ENCODE measurements around the gene IFRD2. TPM values are rescaled to one million over a fixed set of nuclear protein-coding genes. Genes with fewer than 3 reads are reported as not detected.

The IFRD2 gene
- total and polyA plus RNA-seq, 9 donors: 36.9 to 68.1 (median 59.9) TPM

- H3K4me1 ChIP-seq (ENCODE audit: control insufficient read depth, insufficient read depth, low read length): peaks cover 94% of the 10 kb centered on the region
- no peaks in the 10 kb centered on the region for H3K9me3 ChIP-seq (replicated peaks; ENCODE audit: control insufficient read depth, low read depth, low read length)
- no peaks in the 10 kb centered on the region for H3K27me3 ChIP-seq (ENCODE audit: control insufficient read depth, insufficient read depth, low read length)
- H3K36me3 ChIP-seq (ENCODE audit: control insufficient read depth, insufficient read depth, low read length): peaks cover 41% of the 10 kb centered on the region
- WGBS (ENCODE audit: insufficient coverage): 78% methylated on average over 1 of the region's 3 CpGs
- no peak overlapping the region for H3K4me3 ChIP-seq (ENCODE audit: low read length)
- H3K27ac ChIP-seq (ENCODE audit: low read length): peak overlapping the region; percentile 88
- no peak for DNase-seq
These were observed 49.9 kb downstream of the IFRD2 start for GRCh38 chr3:50242381-50242770.

- Histone ChIP-seq H3K4me3 (ENCODE audit: low read length) (no peak overlapping the region), H3K4me1 (ENCODE audit: control insufficient read depth, insufficient read depth, low read length) (peaks cover 94% of the 10 kb centered on the region)
- 74% methylated on average over 4 of the region's 7 CpGs for WGBS (ENCODE audit: insufficient coverage)
These were observed 50.4 kb downstream of the IFRD2 start for GRCh38 chr3:50241713-50242380.

GRCh38 chr3:50241163-50241562 lies 51.1 kb downstream of the IFRD2 start:
- Histone ChIP-seq H3K4me1 (ENCODE audit: control insufficient read depth, insufficient read depth, low read length) (peaks cover 90% of the 10 kb centered on the region), H3K4me3 (ENCODE audit: low read length) (no peak overlapping the region), H3K36me3 (ENCODE audit: control insufficient read depth, insufficient read depth, low read length) (peaks cover 37% of the 10 kb centered on the region), H3K27me3 (ENCODE audit: control insufficient read depth, insufficient read depth, low read length) (no peaks in the 10 kb centered on the region), H3K27ac (ENCODE audit: low read length) (peak overlapping the region; percentile 88), H3K9me3 (replicated peaks; ENCODE audit: control insufficient read depth, low read depth, low read length) (no peaks in the 10 kb centered on the region)
- 44% methylated on average over 3 of the region's 4 CpGs for WGBS (ENCODE audit: insufficient coverage)
- DNase-seq: no peak

More at GRCh38 chr3:50241713-50242380, 50.4 kb downstream of the IFRD2 start:
- Histone ChIP-seq H3K27me3 (ENCODE audit: control insufficient read depth, insufficient read depth, low read length) (no peaks in the 10 kb centered on the region), H3K9me3 (replicated peaks; ENCODE audit: control insufficient read depth, low read depth, low read length) (no peaks in the 10 kb centered on the region), H3K27ac (ENCODE audit: low read length) (peak overlapping the region; percentile 88), H3K36me3 (ENCODE audit: control insufficient read depth, insufficient read depth, low read length) (peaks cover 37% of the 10 kb centered on the region)
- no peak for DNase-seq

GRCh38 chr3:50239649-50240048 lies 52.6 kb downstream of the IFRD2 start:
- no peaks in the 10 kb centered on the region for H3K9me3 ChIP-seq (replicated peaks; ENCODE audit: control insufficient read depth, low read depth, low read length)
- H3K36me3 ChIP-seq (ENCODE audit: control insufficient read depth, insufficient read depth, low read length): peaks cover 36% of the 10 kb centered on the region
- H3K4me1 ChIP-seq (ENCODE audit: control insufficient read depth, insufficient read depth, low read length): peaks cover 86% of the 10 kb centered on the region
- DNase-seq: no peak
- peak overlapping the region; percentile 92 for H3K27ac ChIP-seq (ENCODE audit: low read length)
- 69% methylated on average over 4 of the region's 4 CpGs for WGBS (ENCODE audit: insufficient coverage)
- H3K27me3 ChIP-seq (ENCODE audit: control insufficient read depth, insufficient read depth, low read length): no peaks in the 10 kb centered on the region
- no peak overlapping the region for H3K4me3 ChIP-seq (ENCODE audit: low read length)

DNA sequence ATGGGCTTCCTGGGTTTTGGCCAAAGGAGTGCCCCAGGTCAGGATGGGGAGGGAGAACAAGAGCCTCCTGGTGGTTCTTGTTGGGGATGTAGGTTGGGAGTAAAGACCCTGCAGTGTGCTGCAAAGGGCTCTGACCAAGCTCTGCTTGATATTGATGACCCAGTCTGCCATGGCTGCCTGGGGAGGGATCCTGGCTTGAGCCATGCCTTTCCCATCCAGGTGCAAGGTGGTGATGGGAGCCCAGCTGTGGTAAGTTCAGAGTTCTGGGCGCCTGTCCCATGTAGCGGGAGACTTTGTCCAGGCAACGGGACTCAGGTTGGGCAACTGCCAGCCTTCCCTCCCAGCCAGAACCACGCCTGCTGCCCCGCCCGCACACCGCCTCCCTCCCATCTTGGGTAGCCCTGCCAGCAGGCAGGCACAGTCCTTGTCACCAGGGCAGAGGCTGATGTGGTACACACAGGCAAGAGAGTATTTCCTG lies 53.6 kb downstream of the IFRD2 start:
- 44% methylated on average over 5 of the region's 7 CpGs for WGBS (ENCODE audit: insufficient coverage)
- Histone ChIP-seq H3K9me3 (replicated peaks; ENCODE audit: control insufficient read depth, low read depth, low read length) (no peaks in the 10 kb centered on the region), H3K4me1 (ENCODE audit: control insufficient read depth, insufficient read depth, low read length) (peaks cover 80% of the 10 kb centered on the region), H3K27me3 (ENCODE audit: control insufficient read depth, insufficient read depth, low read length) (no peaks in the 10 kb centered on the region), H3K27ac (ENCODE audit: low read length) (peak overlapping the region; percentile 92), H3K4me3 (ENCODE audit: low read length) (peak overlapping the region; percentile 65), H3K36me3 (ENCODE audit: control insufficient read depth, insufficient read depth, low read length) (peaks cover 28% of the 10 kb centered on the region)
- DNase-seq: peak; percentile 63

- no peaks in the 10 kb centered on the region for H3K27me3 ChIP-seq (ENCODE audit: control insufficient read depth, insufficient read depth, low read length)
- H3K9me3 ChIP-seq (replicated peaks; ENCODE audit: control insufficient read depth, low read depth, low read length): no peaks in the 10 kb centered on the region
- H3K4me3 ChIP-seq (ENCODE audit: low read length): peak overlapping the region; percentile 65
- 1% methylated on average over 31 of the region's 31 CpGs for WGBS (ENCODE audit: insufficient coverage)
- DNase-seq: peak; percentile 89
- H3K27ac ChIP-seq (ENCODE audit: low read length): peak overlapping the region; percentile 92
- H3K36me3 ChIP-seq (ENCODE audit: control insufficient read depth, insufficient read depth, low read length): peaks cover 28% of the 10 kb centered on the region
- H3K4me1 ChIP-seq (ENCODE audit: control insufficient read depth, insufficient read depth, low read length): peaks cover 73% of the 10 kb centered on the region
These were observed 54.3 kb downstream of the IFRD2 start for GRCh38 chr3:50237754-50238548.

Other genes with a start within 250 kb of the IFRD2 start
- 161 TPM for gene RBM5, start 203.5 kb downstream of the IFRD2 start, total RNA-seq
- gene RBM5, start 203.5 kb downstream of the IFRD2 start, polyA plus RNA-seq (ENCODE audit: insufficient read depth in 1 of 8, insufficient read length in 8 of 8, low replicate concordance in 1 of 8): 100 to 1,000 TPM; 126 to 206 (median 157) TPM
- 9.1 TPM for gene SEMA3F, start 137.1 kb downstream of the IFRD2 start, total RNA-seq
- 10 to 100 TPM in 6 of 8 donors, 1 to 10 TPM in 2; 9.9 to 28.6 (median 14.4) TPM for gene SEMA3F, start 137.1 kb downstream of the IFRD2 start, polyA plus RNA-seq (ENCODE audit: insufficient read depth in 1 of 8, insufficient read length in 8 of 8, low replicate concordance in 1 of 8)
- not detected for gene GNAT1, start 100.8 kb downstream of the IFRD2 start, total RNA-seq
- gene GNAT1, start 100.8 kb downstream of the IFRD2 start, polyA plus RNA-seq (ENCODE audit: insufficient read depth in 1 of 8, insufficient read length in 8 of 8, low replicate concordance in 1 of 8): under 1 TPM in 2 of 8 donors, not detected in 6; 0.26 to 0.34 TPM
- 1.7 TPM for gene SLC38A3, start 87.2 kb downstream of the IFRD2 start, total RNA-seq
- gene SLC38A3, start 87.2 kb downstream of the IFRD2 start, polyA plus RNA-seq (ENCODE audit: insufficient read depth in 1 of 8, insufficient read length in 8 of 8, low replicate concordance in 1 of 8): 1 to 10 TPM; 1.7 to 4.4 (median 2.5) TPM
- gene GNAI2, start 56.2 kb downstream of the IFRD2 start, total RNA-seq: 116 TPM
- gene GNAI2, start 56.2 kb downstream of the IFRD2 start, polyA plus RNA-seq (ENCODE audit: insufficient read depth in 1 of 8, insufficient read length in 8 of 8, low replicate concordance in 1 of 8): 100 to 1,000 TPM; 153 to 222 (median 191) TPM
- gene SEMA3B, start 23.3 kb downstream of the IFRD2 start, total RNA-seq: 51.8 TPM
- gene SEMA3B, start 23.3 kb downstream of the IFRD2 start, polyA plus RNA-seq (ENCODE audit: insufficient read depth in 1 of 8, insufficient read length in 8 of 8, low replicate concordance in 1 of 8): 10 to 100 TPM; 31.8 to 53.7 (median 38.9) TPM
- gene LSMEM2, start 13.3 kb downstream of the IFRD2 start, total RNA-seq: 25.4 TPM
- 10 to 100 TPM; 11.1 to 33.1 (median 27.8) TPM for gene LSMEM2, start 13.3 kb downstream of the IFRD2 start, polyA plus RNA-seq (ENCODE audit: insufficient read depth in 1 of 8, insufficient read length in 8 of 8, low replicate concordance in 1 of 8)
- gene HYAL3, start 7.0 kb upstream of the IFRD2 start, total RNA-seq: 1.3 TPM
- gene HYAL3, start 7.0 kb upstream of the IFRD2 start, polyA plus RNA-seq (ENCODE audit: insufficient read depth in 1 of 8, insufficient read length in 8 of 8, low replicate concordance in 1 of 8): 1 to 10 TPM; 1.3 to 3.0 (median 2.2) TPM
- 5.1 TPM for gene NAA80, start 7.0 kb upstream of the IFRD2 start, total RNA-seq
- 1 to 10 TPM; 5.4 to 8.3 (median 6.3) TPM for gene NAA80, start 7.0 kb upstream of the IFRD2 start, polyA plus RNA-seq (ENCODE audit: insufficient read depth in 1 of 8, insufficient read length in 8 of 8, low replicate concordance in 1 of 8)
- gene HYAL1, start 11.1 kb upstream of the IFRD2 start, total RNA-seq: 1.3 TPM
- gene HYAL1, start 11.1 kb upstream of the IFRD2 start, polyA plus RNA-seq (ENCODE audit: insufficient read depth in 1 of 8, insufficient read length in 8 of 8, low replicate concordance in 1 of 8): 1 to 10 TPM in 7 of 8 donors, under 1 TPM in 1; 0.86 to 2.5 (median 1.7) TPM
- gene HYAL2, start 30.3 kb upstream of the IFRD2 start, total RNA-seq: 51.6 TPM
- 10 to 100 TPM; 34.3 to 49.5 (median 46.9) TPM for gene HYAL2, start 30.3 kb upstream of the IFRD2 start, polyA plus RNA-seq (ENCODE audit: insufficient read depth in 1 of 8, insufficient read length in 8 of 8, low replicate concordance in 1 of 8)
- 12.8 TPM for gene TUSC2, start 35.8 kb upstream of the IFRD2 start, total RNA-seq
- 10 to 100 TPM; 13.7 to 19.2 (median 17.4) TPM for gene TUSC2, start 35.8 kb upstream of the IFRD2 start, polyA plus RNA-seq (ENCODE audit: insufficient read depth in 1 of 8, insufficient read length in 8 of 8, low replicate concordance in 1 of 8)
- 33.9 TPM for gene RASSF1, start 48.4 kb upstream of the IFRD2 start, total RNA-seq
- 10 to 100 TPM; 34.9 to 47.7 (median 38.8) TPM for gene RASSF1, start 48.4 kb upstream of the IFRD2 start, polyA plus RNA-seq (ENCODE audit: insufficient read depth in 1 of 8, insufficient read length in 8 of 8, low replicate concordance in 1 of 8)
- 0.49 TPM for gene ZMYND10, start 53.3 kb upstream of the IFRD2 start, total RNA-seq
- 1 to 10 TPM in 4 of 8 donors, under 1 TPM in 4; 0.90 to 1.8 (median 1.1) TPM for gene ZMYND10, start 53.3 kb upstream of the IFRD2 start, polyA plus RNA-seq (ENCODE audit: insufficient read depth in 1 of 8, insufficient read length in 8 of 8, low replicate concordance in 1 of 8)
- 18.9 TPM for gene NPRL2, start 58.3 kb upstream of the IFRD2 start, total RNA-seq
- 10 to 100 TPM; 18.2 to 23.9 (median 20.2) TPM for gene NPRL2, start 58.3 kb upstream of the IFRD2 start, polyA plus RNA-seq (ENCODE audit: insufficient read depth in 1 of 8, insufficient read length in 8 of 8, low replicate concordance in 1 of 8)
- 8.3 TPM for gene CYB561D2, start 58.4 kb upstream of the IFRD2 start, total RNA-seq
- gene CYB561D2, start 58.4 kb upstream of the IFRD2 start, polyA plus RNA-seq (ENCODE audit: insufficient read depth in 1 of 8, insufficient read length in 8 of 8, low replicate concordance in 1 of 8): 1 to 10 TPM; 6.1 to 9.1 (median 7.5) TPM
- gene TMEM115, start 67.1 kb upstream of the IFRD2 start, total RNA-seq: 25.3 TPM
- 10 to 100 TPM; 23.0 to 31.3 (median 26.2) TPM for gene TMEM115, start 67.1 kb upstream of the IFRD2 start, polyA plus RNA-seq (ENCODE audit: insufficient read depth in 1 of 8, insufficient read length in 8 of 8, low replicate concordance in 1 of 8)
- 3.0 TPM for gene CACNA2D2, start 211.2 kb upstream of the IFRD2 start, total RNA-seq
- 10 to 100 TPM in 3 of 8 donors, 1 to 10 TPM in 5; 6.1 to 12.6 (median 9.4) TPM for gene CACNA2D2, start 211.2 kb upstream of the IFRD2 start, polyA plus RNA-seq (ENCODE audit: insufficient read depth in 1 of 8, insufficient read length in 8 of 8, low replicate concordance in 1 of 8)